Activated CD4-positive, alpha-beta memory T cell treated with anti-CD3 and anti-CD28 coated beads, Interleukin-2, amount 10 ng/mL, durations not matched to agents 7 days and 5 days (primary cell): ENCODE data around the gene ZCCHC24. TPM values are rescaled to one million over a fixed set of nuclear protein-coding genes. Genes with fewer than 3 reads are reported as not detected.

Experiments used
- CTCF ChIA-PET: fragments of 350-600 bp; sonication (Branson Sonifier 250); formaldehyde crosslinking; loops from one replicate; lab custom pipeline; 2021; ENCODE audit warnings: antibody characterized with exemption, inconsistent platforms; lab: Charles Lee
- POLR2A ChIA-PET: fragments of 350-600 bp; sonication (Branson Sonifier 250); formaldehyde crosslinking; loops from one replicate; lab custom pipeline; 2021; ENCODE audit warnings: antibody characterized with exemption; lab: Charles Lee
- DNase-seq: peaks from one replicate; pipeline ENCODE4 v3.0.0-alpha.2; 2020
- H3K27ac Mint-ChIP-seq: one replicate; pipeline ENCODE4 v1.8.0; 2021; ENCODE audit warnings: mild to moderate bottlenecking, mixed read lengths
- H3K27me3 Mint-ChIP-seq: one replicate; pipeline ENCODE4 v1.8.0; 2021; ENCODE audit warnings: mixed read lengths
- H3K36me3 Mint-ChIP-seq: one replicate; pipeline ENCODE4 v1.8.0; 2021; ENCODE audit warnings: low read depth, mixed read lengths
- H3K4me1 Mint-ChIP-seq: one replicate; pipeline ENCODE4 v1.8.0; 2021; ENCODE audit warnings: mixed read lengths
- H3K4me3 Mint-ChIP-seq: one replicate; pipeline ENCODE4 v1.8.0; 2021; ENCODE audit warnings: mild to moderate bottlenecking, mixed read lengths
- H3K9me3 Mint-ChIP-seq: one replicate; pipeline ENCODE4 v1.8.0; 2021; ENCODE audit warnings: mixed read lengths
- total RNA-seq, 2 experiments: library from RNA; stranded (reverse); gene quantifications; one replicate each; pipeline ENCODE4 v1.2.3, GENCODE V29; 2021

ZCCHC24 gene
- total RNA-seq, 2 experiments from 2014 or later: 1.5 TPM

DNA sequence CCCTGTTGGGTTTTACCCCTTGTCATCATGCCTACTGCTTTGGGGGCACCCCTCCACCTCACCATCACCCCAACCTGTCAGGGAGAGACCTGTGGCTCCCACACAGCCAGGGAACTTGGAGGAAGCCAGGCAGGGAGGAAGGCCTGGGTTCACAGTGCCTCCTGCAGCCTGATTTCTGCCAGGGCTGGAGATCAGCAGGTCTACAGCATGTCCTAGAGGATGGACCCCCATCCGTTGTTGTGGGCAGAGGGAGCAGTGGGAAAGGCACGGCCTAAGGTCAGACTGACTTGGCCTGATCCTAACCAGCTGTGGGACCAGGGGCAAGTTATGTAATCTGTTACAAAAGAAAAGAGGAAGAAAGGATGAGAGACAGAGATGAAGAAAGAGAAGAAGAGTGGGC is 28.2 kb downstream of the ZCCHC24 start:
- DNase-seq: no peak
- peaks cover 8% of the 10 kb centered on the region for H3K4me1 Mint-ChIP-seq
- H3K9me3 Mint-ChIP-seq: no peaks in the 10 kb centered on the region
- no peaks in the 10 kb centered on the region for H3K36me3 Mint-ChIP-seq
- H3K27me3 Mint-ChIP-seq: no peaks in the 10 kb centered on the region
- ChIA-PET POLR2A (no interaction called here), CTCF (no interaction called here)
- H3K4me3 Mint-ChIP-seq: no peak overlapping the region
- H3K27ac Mint-ChIP-seq: no peak overlapping the region

DNA sequence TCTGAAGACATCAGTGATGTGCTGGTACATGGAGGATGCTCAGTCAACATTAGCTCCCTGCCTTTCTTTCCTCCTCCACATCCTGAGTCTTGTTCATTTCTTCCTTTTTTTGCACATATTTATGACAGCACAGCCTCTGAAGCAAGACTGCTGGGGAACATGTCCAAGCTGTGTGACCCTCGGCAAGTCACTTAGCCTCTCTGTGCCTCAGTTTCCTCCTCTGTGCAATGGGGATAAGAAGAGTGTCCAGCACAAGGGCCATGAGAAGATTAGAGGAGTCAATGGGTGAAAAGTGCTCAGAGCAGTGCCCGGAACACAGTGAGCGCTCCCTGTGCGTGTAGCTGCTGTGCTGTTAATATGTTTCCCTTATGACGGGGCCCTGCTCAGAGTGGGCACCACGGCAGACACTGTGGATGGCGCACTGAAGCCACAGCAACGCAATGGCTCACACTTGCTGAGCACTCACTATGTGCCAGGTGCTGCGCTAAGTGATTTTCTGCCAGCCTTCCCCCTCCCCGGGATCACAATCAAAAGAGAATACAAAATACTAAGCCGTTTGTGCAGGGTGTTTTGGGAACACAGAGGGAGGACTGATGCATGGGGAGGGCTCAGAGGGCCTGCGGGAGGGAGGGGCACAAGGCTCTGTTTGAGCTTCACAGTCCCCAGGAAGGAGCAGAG is 28.7 kb downstream of the ZCCHC24 start:
- Mint-ChIP-seq H3K36me3 (no peaks in the 10 kb centered on the region), H3K27me3 (no peaks in the 10 kb centered on the region), H3K27ac (no peak overlapping the region), H3K4me1 (peaks cover 8% of the 10 kb centered on the region), H3K9me3 (no peaks in the 10 kb centered on the region), H3K4me3 (no peak overlapping the region)
- POLR2A ChIA-PET: no interaction called here
- CTCF ChIA-PET: no interaction called here
- DNase-seq: no peak

DNA sequence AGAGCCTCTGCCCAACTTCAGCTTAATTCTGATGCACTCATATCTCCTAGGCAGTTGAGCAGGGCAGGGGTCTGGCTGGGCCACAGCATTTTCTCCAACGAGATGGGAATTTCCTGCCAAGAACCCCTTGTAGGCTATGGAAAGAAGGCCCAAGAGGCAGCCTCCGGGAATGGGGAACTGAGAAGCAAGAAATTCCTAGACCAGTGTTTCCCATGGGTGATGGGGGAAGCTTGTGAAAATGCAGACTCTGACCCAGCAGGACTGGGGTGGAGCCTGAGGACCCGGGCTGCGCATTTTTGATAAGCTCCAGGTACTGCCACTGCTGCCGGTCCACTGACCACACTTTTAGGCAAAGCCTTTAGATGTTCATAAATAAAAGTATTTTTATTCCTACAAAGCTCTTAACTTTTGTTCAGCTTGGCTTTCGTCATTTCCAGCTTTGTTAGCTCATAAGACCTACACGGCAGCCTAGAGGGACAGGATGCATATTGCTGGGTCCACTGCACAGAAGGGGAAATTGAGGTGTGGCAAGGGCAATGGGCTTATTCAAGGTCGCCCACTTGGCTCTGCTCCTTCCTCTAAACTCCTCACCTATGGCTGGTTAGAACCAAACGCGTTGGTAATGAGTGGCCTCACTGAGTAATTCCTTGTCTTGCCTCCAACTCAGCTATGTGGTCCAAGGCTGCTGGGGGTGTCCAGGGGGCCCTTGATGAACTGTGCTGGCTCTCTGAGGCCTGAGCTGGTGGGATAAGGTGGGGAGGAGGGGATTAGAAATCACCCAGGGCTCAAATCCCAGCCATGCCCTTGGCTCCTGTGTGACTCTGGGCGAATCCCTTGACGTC is 29.5 kb downstream of the ZCCHC24 start:
- H3K27ac Mint-ChIP-seq: no peak overlapping the region
- H3K36me3 Mint-ChIP-seq: no peaks in the 10 kb centered on the region
- no peak for DNase-seq
- POLR2A ChIA-PET: interaction anchor here (1.0 kb wide), 1 partner anchor 10 kb away, joined by 3 read pairs; no protein-coding TSS in a partner anchor
- H3K4me1 Mint-ChIP-seq: peaks cover 8% of the 10 kb centered on the region
- no peak overlapping the region for H3K4me3 Mint-ChIP-seq
- CTCF ChIA-PET: no interaction called here
- H3K9me3 Mint-ChIP-seq: no peaks in the 10 kb centered on the region
- H3K27me3 Mint-ChIP-seq: no peaks in the 10 kb centered on the region

DNA sequence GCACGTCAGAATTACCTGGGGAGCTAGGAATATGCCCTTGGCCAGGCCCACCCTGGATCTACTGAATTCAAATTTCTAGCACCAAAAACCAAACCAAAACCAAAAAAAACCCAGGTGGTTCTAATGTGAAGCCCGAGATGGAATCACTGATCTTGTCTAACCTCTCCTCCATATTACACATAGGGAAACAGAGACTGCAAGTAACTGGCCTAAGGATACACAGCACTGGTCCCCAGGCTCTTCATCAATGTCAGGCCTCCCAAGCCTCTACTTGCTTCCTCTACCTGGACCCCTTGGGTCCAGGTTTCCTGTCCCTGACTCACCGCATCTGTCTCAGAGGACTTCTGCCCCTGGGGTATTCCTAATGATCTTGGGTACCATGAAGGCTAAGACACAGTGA is 30.7 kb downstream of the ZCCHC24 start:
- no peak for DNase-seq
- CTCF ChIA-PET: no interaction called here
- no peaks in the 10 kb centered on the region for H3K9me3 Mint-ChIP-seq
- H3K4me3 Mint-ChIP-seq: no peak overlapping the region
- peaks cover 8% of the 10 kb centered on the region for H3K4me1 Mint-ChIP-seq
- no peaks in the 10 kb centered on the region for H3K36me3 Mint-ChIP-seq
- no peaks in the 10 kb centered on the region for H3K27me3 Mint-ChIP-seq
- POLR2A ChIA-PET: interaction anchor here (1.3 kb wide), 1 partner anchor 30 kb away, joined by 4 read pairs; the partner anchor contains the start of gene ZCCHC24
- no peak overlapping the region for H3K27ac Mint-ChIP-seq

DNA sequence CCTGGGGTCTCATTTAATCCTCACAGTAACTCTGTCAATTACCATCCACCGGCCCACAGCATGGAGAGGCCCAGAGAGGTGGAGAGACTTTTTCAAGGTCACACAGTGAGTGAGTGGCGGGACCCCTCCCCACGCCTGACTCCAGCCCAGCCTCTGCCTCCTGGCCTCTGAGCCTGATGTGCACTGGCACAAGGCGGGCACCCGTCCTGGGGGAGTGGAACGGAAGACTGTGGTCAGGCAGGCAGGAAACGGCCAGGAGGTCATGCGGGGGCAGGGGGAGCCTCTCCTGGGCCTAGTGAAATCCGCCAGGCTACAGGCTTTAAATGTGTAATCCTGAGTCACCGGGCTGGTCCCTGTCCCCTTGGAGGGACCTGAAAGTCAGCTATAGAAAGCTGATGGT is 32.2 kb downstream of the ZCCHC24 start:
- Mint-ChIP-seq H3K36me3 (no peaks in the 10 kb centered on the region), H3K27me3 (no peaks in the 10 kb centered on the region), H3K4me3 (no peak overlapping the region), H3K4me1 (peaks cover 8% of the 10 kb centered on the region), H3K9me3 (no peaks in the 10 kb centered on the region), H3K27ac (no peak overlapping the region)
- ChIA-PET POLR2A (interaction anchor here (1.3 kb wide), 1 partner anchor 32 kb away, joined by 4 read pairs; the partner anchor contains the start of gene ZCCHC24), CTCF (no interaction called here)
- DNase-seq: peak; percentile 28

DNA sequence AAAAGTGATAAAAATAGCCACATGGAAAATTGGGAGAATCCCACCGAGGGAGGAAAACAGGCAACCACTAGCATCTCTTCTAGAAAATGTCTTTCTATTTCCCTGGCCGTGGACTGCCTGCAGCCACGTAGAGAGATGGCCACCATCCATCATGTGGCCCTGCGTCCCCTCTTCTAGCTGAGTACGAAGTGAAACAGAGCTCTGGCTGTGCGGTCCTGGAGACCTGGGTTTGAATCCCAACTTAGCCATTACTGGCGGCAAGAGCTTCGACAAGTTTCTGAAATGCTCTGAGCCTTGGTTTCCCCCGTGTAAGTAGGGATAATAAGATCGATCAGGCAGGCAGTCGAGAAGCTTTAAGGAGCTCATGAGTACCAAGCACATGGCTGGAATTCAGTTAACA is 32.9 kb downstream of the ZCCHC24 start:
- Mint-ChIP-seq H3K36me3 (no peaks in the 10 kb centered on the region), H3K4me3 (no peak overlapping the region), H3K9me3 (no peaks in the 10 kb centered on the region), H3K27me3 (no peaks in the 10 kb centered on the region), H3K27ac (no peak overlapping the region), H3K4me1 (peaks cover 8% of the 10 kb centered on the region)
- POLR2A ChIA-PET: no interaction called here
- no peak for DNase-seq
- CTCF ChIA-PET: no interaction called here

DNA sequence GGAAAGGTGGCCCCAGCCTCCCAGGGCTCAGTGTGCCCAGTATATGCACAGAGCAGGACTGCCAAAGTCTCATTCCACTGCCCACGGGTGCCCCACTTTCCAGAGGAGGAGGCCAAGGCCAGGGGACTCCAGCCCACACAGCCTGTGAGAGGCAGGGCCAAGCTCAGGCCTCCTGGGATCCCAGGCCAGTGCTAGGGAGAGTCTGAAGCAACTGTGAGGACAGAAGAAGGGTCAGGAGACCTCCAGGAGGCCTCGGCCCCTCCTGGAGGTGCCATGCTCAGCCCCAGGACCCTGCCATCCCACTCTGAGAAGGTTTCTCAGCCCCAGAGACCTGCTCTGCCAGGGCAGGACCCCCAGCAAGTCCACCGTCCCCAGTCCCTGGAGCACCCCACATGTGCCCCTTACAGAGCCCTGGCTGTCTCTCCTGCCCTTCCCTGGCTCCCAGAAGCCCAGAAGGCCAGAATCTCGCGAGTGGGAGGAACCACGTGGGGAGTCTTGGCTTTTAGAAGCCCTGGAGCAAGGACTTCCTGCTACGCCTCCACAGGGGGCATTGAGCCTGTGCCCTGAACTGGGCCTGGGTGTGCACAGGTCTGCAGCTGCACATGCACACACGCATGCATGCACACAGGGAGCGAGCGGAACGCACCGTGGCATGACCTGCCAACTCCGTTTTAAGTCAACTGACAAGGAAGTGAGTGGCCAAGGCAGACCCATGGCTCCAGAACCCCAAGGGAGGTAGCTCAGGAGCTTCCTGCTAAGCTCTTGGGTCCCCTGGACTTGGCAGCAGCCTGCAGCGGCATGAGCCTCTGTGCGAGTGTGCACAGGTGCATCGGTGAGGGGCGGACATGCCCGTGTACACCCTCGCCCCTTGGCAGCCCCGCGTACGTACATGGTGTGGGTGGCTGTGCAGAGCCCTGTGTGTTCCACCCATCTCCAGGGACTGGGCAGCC is 33.6 kb downstream of the ZCCHC24 start:
- CTCF ChIA-PET: no interaction called here
- Mint-ChIP-seq H3K9me3 (no peaks in the 10 kb centered on the region), H3K36me3 (no peaks in the 10 kb centered on the region), H3K4me3 (no peak overlapping the region), H3K27ac (no peak overlapping the region), H3K4me1 (peaks cover 8% of the 10 kb centered on the region), H3K27me3 (no peaks in the 10 kb centered on the region)
- POLR2A ChIA-PET: no interaction called here
- DNase-seq: no peak

DNA sequence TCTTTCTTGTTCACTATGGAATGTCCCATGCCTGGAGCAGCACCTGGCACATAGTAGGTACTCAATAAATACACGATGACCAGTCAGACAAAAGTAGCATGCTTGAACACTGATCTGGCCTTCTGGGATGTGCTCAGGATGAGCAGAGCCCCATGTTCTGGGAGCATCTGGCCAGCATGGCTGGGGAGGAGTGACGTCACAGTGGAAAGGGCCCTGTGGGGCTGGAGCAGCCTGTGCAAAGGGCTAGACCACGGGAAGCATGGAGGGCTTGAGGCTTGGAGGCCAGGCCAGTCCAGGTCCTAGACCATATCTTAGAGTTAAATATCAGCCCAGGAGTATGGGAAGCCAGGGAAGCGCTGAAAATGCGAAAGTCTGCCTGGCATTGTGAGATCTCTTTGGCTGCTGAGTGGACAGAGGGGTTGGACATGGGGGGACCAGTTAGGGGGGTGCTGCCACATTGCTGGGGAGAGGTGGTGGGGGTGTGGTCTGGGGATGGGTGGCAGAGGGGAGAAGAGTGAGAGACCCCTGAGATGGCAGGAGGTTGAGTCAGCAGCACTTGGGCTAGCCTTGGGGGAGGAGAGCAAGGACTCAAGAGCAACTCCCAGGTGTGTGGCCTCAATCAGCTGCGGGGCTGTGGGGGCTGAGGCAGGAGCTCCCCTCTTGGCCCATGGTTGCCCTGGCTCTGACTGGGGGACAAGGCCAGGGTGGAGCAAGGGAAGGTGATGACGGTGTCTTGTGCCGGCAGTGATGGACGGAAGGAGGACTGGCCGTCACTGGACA is 34.9 kb downstream of the ZCCHC24 start:
- Mint-ChIP-seq H3K27ac (no peak overlapping the region), H3K4me3 (no peak overlapping the region), H3K4me1 (peaks cover 8% of the 10 kb centered on the region), H3K36me3 (no peaks in the 10 kb centered on the region), H3K9me3 (no peaks in the 10 kb centered on the region), H3K27me3 (no peaks in the 10 kb centered on the region)
- ChIA-PET CTCF (no interaction called here), POLR2A (no interaction called here)
- no peak for DNase-seq

DNA sequence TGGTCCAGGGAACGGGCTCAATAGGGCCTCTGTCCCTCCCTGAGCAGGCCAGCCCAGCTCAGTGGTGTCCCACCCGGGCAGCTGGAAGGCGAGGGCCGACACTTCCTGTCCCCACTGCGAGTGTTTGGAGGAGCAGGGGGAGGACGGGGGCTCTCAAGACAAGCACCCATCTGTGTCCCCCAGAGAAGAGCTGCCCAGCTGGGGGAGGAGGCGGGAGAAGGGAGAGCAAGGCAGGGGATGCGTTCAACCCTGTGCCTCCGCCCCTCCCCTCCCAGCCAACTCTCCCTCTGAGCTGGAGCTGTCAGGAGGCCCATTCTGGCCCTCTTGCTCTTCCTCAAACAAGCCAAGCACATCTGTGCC is 35.7 kb downstream of the ZCCHC24 start:
- H3K27me3 Mint-ChIP-seq: no peaks in the 10 kb centered on the region
- CTCF ChIA-PET: no interaction called here
- no peak for DNase-seq
- H3K4me1 Mint-ChIP-seq: peaks cover 8% of the 10 kb centered on the region
- no peaks in the 10 kb centered on the region for H3K36me3 Mint-ChIP-seq
- H3K9me3 Mint-ChIP-seq: no peaks in the 10 kb centered on the region
- H3K4me3 Mint-ChIP-seq: no peak overlapping the region
- POLR2A ChIA-PET: no interaction called here
- no peak overlapping the region for H3K27ac Mint-ChIP-seq

DNA sequence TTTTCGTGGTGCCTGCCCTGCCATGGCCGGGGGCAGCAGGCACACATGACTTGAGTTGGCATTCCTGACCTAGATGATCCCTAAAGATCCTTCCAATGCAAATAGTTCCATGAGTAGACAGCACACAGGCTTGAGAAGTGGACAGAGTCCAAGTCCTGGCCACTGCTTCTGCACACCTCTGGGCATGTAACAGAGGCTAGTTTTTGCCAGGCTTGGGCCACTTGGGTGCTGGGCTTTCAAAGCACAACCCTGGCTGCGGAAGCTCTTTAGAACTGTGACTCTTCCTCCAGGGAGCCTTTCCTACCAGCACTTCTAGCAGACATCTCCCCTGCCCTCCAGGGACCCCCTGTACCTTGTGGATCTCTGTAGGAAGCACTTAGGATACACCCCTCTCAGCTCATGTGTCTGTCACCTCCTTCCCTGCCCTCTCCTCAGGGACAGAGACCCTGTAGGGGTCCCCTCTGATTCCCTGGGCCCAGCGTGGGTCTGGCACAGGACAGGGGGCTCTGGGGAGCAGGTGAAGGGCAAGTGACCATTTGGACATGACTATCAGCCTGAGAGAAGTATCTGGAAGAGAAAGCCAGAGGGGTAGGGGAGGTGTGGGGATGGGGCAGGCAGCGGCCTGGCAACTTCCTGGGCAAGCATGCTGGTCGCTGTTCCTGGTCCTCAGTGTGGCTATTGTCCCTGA is 36.2 kb downstream of the ZCCHC24 start:
- peaks cover 8% of the 10 kb centered on the region for H3K4me1 Mint-ChIP-seq
- H3K27ac Mint-ChIP-seq: no peak overlapping the region
- H3K36me3 Mint-ChIP-seq: no peaks in the 10 kb centered on the region
- POLR2A ChIA-PET: no interaction called here
- H3K9me3 Mint-ChIP-seq: no peaks in the 10 kb centered on the region
- H3K27me3 Mint-ChIP-seq: no peaks in the 10 kb centered on the region
- no peak for DNase-seq
- CTCF ChIA-PET: no interaction called here
- H3K4me3 Mint-ChIP-seq: no peak overlapping the region

DNA sequence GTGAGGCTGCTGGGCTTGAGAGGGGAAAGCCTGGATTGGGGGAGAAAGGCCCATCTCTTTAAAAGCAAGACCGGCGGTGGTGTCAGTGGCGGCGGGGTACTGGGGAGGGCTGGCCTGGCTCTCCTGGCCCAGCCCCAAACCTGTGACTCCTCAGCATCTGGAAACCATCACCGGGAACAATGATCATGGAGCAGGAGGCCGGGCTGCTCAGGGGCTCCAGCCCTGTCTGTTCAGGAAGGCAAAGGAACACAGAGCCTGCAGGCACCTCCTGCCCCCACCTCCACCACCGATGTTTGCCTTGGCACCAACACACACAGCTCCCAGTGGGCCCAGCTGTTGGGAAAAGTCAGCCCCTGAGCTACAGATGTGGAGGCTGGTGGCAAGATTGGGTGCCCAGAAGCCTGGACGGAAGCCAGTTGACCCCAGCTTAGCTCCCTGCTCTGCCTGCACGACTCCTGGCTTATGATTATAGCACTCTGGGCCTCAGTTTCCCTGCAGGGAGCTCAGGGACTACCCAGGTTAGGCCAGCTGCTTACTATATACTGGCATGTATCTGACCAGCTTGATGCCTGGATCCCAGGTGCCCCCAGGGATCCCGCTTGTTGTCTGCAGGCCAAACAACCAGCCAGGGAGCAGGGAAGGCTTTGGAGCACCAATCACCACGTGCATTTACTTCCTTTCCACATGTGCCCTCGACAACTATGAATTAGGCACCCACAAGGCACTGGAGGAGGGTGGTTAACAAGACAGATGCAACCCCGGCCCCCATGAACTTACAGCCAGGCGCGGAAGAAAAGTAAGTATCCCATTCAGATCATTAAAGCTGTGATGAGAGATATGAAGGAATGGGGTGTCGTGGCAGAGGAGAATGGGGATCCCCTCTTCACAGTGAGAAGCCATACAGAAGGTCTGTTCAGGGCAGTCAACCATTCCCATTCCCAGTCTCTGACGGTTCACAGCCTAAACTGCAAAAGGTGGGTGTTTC is 37.3 kb downstream of the ZCCHC24 start:
- Mint-ChIP-seq H3K27me3 (no peaks in the 10 kb centered on the region), H3K27ac (no peak overlapping the region), H3K4me1 (peaks cover 4% of the 10 kb centered on the region), H3K9me3 (no peaks in the 10 kb centered on the region), H3K4me3 (no peak overlapping the region), H3K36me3 (no peaks in the 10 kb centered on the region)
- POLR2A ChIA-PET: no interaction called here
- CTCF ChIA-PET: no interaction called here
- no peak for DNase-seq
